Measurements from ENCODE around the gene ZNF497.

The ZNF497 gene

DNA sequence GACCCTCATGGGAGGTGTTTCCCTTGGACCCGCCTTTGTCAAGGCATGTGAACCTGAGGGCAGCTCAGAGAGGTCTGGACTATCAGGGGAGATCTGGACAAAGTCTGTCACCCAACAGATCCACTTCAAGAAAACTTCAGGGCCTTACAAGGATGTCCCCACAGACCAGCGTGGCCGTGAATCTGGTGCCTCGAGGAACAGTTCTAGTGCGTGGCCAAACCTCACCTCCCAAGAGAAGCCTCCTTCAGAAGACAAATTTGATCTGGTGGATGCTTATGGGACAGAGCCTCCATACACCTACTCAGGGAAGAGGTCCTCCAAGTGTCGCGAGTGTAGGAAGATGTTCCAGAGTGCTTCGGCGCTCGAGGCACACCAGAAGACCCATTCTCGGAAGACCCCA lies 24.2 kb downstream of the ZNF497 start:
- no peaks in the 10 kb centered on the region for H3K4me1 ChIP-seq (ENCODE audit: control insufficient read depth, low read length)
- peaks cover 27% of the 10 kb centered on the region for H3K36me3 ChIP-seq (ENCODE audit: control insufficient read depth, low read length)
- no peak overlapping the region for H3K4me2 ChIP-seq (ENCODE audit: low read length)
- H3K9me3 ChIP-seq (ENCODE audit: control insufficient read depth, insufficient read depth, low read length), result no peaks in the 10 kb centered on the region
- no peaks in the 10 kb centered on the region for H3F3A ChIP-seq (ENCODE audit: control insufficient read depth, insufficient read depth)
- no peaks in the 10 kb centered on the region for H3K79me2 ChIP-seq (ENCODE audit: control insufficient read depth, low read length)
- H3K27ac ChIP-seq (ENCODE audit: low read depth, low read length), result no peak overlapping the region
- no peak overlapping the region for H3K4me3 ChIP-seq (ENCODE audit: low read length)
- no peaks in the 10 kb centered on the region for H3K27me3 ChIP-seq (ENCODE audit: control insufficient read depth, low read length)
- no peaks in the 10 kb centered on the region for H3K9me2 ChIP-seq (replicated peaks; ENCODE audit: control insufficient read depth, low read length)
- no peaks in the 10 kb centered on the region for H4K20me1 ChIP-seq (ENCODE audit: control insufficient read depth, insufficient read depth, low read depth, low read length)
- TF ChIP-seq EZH2phosphoT487 (IDR thresholded peaks at IDR 0.05; ENCODE audit: borderline replicate concordance, low read length), result no peak
- TF ChIP-seq, protein P1, sequence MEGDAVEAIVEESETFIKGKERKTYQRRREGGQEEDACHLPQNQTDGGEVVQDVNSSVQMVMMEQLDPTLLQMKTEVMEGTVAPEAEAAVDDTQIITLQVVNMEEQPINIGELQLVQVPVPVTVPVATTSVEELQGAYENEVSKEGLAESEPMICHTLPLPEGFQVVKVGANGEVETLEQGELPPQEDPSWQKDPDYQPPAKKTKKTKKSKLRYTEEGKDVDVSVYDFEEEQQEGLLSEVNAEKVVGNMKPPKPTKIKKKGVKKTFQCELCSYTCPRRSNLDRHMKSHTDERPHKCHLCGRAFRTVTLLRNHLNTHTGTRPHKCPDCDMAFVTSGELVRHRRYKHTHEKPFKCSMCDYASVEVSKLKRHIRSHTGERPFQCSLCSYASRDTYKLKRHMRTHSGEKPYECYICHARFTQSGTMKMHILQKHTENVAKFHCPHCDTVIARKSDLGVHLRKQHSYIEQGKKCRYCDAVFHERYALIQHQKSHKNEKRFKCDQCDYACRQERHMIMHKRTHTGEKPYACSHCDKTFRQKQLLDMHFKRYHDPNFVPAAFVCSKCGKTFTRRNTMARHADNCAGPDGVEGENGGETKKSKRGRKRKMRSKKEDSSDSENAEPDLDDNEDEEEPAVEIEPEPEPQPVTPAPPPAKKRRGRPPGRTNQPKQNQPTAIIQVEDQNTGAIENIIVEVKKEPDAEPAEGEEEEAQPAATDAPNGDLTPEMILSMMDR (IDR thresholded peaks at IDR 0.05; ENCODE audit: low read depth, low read length, poor library complexity, severe bottlenecking), result no peak

DNA sequence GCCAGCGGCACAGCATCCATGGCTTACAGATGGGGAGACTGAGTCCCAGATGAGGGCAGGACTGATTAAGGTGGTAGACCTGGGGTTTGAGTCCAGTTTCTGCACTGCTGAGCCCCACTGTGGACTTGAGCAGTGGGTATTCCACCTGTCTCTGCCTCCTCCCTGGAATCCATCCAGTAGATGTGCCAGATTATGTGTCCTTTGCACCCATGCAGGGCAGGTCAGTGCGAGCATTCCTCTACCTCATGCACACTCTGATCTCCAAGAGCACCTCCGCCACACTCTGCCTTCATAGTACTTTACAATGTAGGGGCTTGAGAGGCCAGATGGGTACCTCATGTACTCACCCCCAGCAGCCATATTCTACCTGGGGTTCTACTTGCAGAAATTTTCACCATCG lies 25.7 kb downstream of the ZNF497 start:
- H3K4me1 ChIP-seq (ENCODE audit: control insufficient read depth, low read length), result no peaks in the 10 kb centered on the region
- H3K9me3 ChIP-seq (ENCODE audit: control insufficient read depth, insufficient read depth, low read length), result no peaks in the 10 kb centered on the region
- no peaks in the 10 kb centered on the region for H3K79me2 ChIP-seq (ENCODE audit: control insufficient read depth, low read length)
- H3F3A ChIP-seq (ENCODE audit: control insufficient read depth, insufficient read depth), result no peaks in the 10 kb centered on the region
- TF ChIP-seq, protein P1 (IDR thresholded peaks at IDR 0.05; ENCODE audit: low read depth, low read length, poor library complexity, severe bottlenecking), result no peak
- no peak for TF ChIP-seq EZH2phosphoT487 (IDR thresholded peaks at IDR 0.05; ENCODE audit: borderline replicate concordance, low read length)
- H3K36me3 ChIP-seq (ENCODE audit: control insufficient read depth, low read length), result peaks cover 27% of the 10 kb centered on the region
- H3K4me2 ChIP-seq (ENCODE audit: low read length), result no peak overlapping the region
- H3K27ac ChIP-seq (ENCODE audit: low read depth, low read length), result no peak overlapping the region
- no peaks in the 10 kb centered on the region for H3K27me3 ChIP-seq (ENCODE audit: control insufficient read depth, low read length)
- no peak overlapping the region for H3K4me3 ChIP-seq (ENCODE audit: low read length)
- no peaks in the 10 kb centered on the region for H3K9me2 ChIP-seq (replicated peaks; ENCODE audit: control insufficient read depth, low read length)
- no peaks in the 10 kb centered on the region for H4K20me1 ChIP-seq (ENCODE audit: control insufficient read depth, insufficient read depth, low read depth, low read length)

DNA sequence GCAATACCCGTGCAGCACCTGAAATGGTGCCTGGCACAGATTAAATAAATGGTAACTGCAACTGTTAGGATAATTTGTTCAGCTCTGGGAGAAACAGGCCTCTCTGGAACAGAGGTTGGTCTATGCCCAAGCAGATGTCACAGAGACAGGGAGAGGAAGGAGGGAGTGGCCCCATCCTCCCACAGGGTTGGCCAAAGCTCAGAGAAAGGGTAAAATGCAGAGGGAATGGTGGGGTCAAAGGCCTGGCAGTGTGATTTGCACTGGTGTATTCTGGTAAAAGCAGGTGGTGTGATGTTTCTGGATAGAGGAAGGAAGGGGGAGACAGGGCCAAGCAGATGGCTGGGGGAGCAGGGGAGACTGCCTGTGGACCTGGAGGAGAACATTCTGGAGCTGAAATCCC lies 26.3 kb downstream of the ZNF497 start:
- H3K27me3 ChIP-seq (ENCODE audit: control insufficient read depth, low read length), result no peaks in the 10 kb centered on the region
- H3K79me2 ChIP-seq (ENCODE audit: control insufficient read depth, low read length), result no peaks in the 10 kb centered on the region
- H3K4me3 ChIP-seq (ENCODE audit: low read length), result no peak overlapping the region
- no peak overlapping the region for H3K27ac ChIP-seq (ENCODE audit: low read depth, low read length)
- no peak overlapping the region for H3K4me2 ChIP-seq (ENCODE audit: low read length)
- peaks cover 23% of the 10 kb centered on the region for H3K36me3 ChIP-seq (ENCODE audit: control insufficient read depth, low read length)
- H3K9me3 ChIP-seq (ENCODE audit: control insufficient read depth, insufficient read depth, low read length), result no peaks in the 10 kb centered on the region
- TF ChIP-seq, protein P1 (IDR thresholded peaks at IDR 0.05; ENCODE audit: low read depth, low read length, poor library complexity, severe bottlenecking), result no peak
- no peak for TF ChIP-seq EZH2phosphoT487 (IDR thresholded peaks at IDR 0.05; ENCODE audit: borderline replicate concordance, low read length)
- no peaks in the 10 kb centered on the region for H3K9me2 ChIP-seq (replicated peaks; ENCODE audit: control insufficient read depth, low read length)
- no peaks in the 10 kb centered on the region for H4K20me1 ChIP-seq (ENCODE audit: control insufficient read depth, insufficient read depth, low read depth, low read length)
- H3K4me1 ChIP-seq (ENCODE audit: control insufficient read depth, low read length), result no peaks in the 10 kb centered on the region
- H3F3A ChIP-seq (ENCODE audit: control insufficient read depth, insufficient read depth), result no peaks in the 10 kb centered on the region

DNA sequence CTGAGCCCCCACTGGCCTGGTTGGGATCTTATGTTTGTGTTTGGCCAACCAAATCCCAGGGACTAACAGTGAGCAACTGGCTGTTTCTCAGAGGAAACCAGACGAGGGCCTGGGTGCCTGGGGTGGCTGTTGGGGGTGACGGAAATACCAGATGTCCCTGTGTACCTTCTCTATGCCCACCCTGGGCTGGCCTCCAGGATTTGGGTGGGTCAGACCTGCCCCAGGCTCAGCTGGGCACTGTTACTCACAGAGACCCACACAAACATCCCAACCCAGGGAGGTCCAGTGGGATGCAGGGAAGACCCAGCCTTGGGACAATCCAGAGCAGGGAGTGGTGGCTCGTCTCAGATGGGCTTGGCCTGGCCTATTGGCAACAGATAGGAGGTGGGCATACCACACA lies 26.9 kb downstream of the ZNF497 start:
- H3F3A ChIP-seq (ENCODE audit: control insufficient read depth, insufficient read depth), result no peaks in the 10 kb centered on the region
- no peak overlapping the region for H3K27ac ChIP-seq (ENCODE audit: low read depth, low read length)
- H3K36me3 ChIP-seq (ENCODE audit: control insufficient read depth, low read length), result peaks cover 20% of the 10 kb centered on the region
- H3K9me2 ChIP-seq (replicated peaks; ENCODE audit: control insufficient read depth, low read length), result no peaks in the 10 kb centered on the region
- H3K4me1 ChIP-seq (ENCODE audit: control insufficient read depth, low read length), result no peaks in the 10 kb centered on the region
- H3K4me2 ChIP-seq (ENCODE audit: low read length), result no peak overlapping the region
- no peaks in the 10 kb centered on the region for H4K20me1 ChIP-seq (ENCODE audit: control insufficient read depth, insufficient read depth, low read depth, low read length)
- H3K79me2 ChIP-seq (ENCODE audit: control insufficient read depth, low read length), result no peaks in the 10 kb centered on the region
- no peak for TF ChIP-seq EZH2phosphoT487 (IDR thresholded peaks at IDR 0.05; ENCODE audit: borderline replicate concordance, low read length)
- TF ChIP-seq, protein P1 (IDR thresholded peaks at IDR 0.05; ENCODE audit: low read depth, low read length, poor library complexity, severe bottlenecking), result no peak
- H3K27me3 ChIP-seq (ENCODE audit: control insufficient read depth, low read length), result no peaks in the 10 kb centered on the region
- no peaks in the 10 kb centered on the region for H3K9me3 ChIP-seq (ENCODE audit: control insufficient read depth, insufficient read depth, low read length)
- H3K4me3 ChIP-seq (ENCODE audit: low read length), result no peak overlapping the region
